ENCODE measurements around the gene WEE1.

Gene WEE1

GRCh38 chr11:9596926-9597464, 23.5 kb downstream of the WEE1 start:
- TF ChIP-seq ZFP3 (CRISPR knock-in tag; IDR thresholded peaks at IDR 0.05), result no peak
- no peak for TF ChIP-seq GLIS3 (CRISPR knock-in tag; IDR thresholded peaks at IDR 0.05)
- TF ChIP-seq POU6F1 (CRISPR knock-in tag; IDR thresholded peaks at IDR 0.05; ENCODE audit: borderline replicate concordance, low read depth), result no peak
- TF ChIP-seq ARNTL (CRISPR knock-in tag; IDR thresholded peaks at IDR 0.05; ENCODE audit: borderline replicate concordance, low read depth), result no peak
- no peak for TF ChIP-seq ZC3H10 (CRISPR knock-in tag; IDR thresholded peaks at IDR 0.05)
- TF ChIP-seq TCF4 (CRISPR knock-in tag; IDR thresholded peaks at IDR 0.05; ENCODE audit: borderline replicate concordance), result no peak
- no peak for TF ChIP-seq RARB (CRISPR knock-in tag; IDR thresholded peaks at IDR 0.05)
- TF ChIP-seq ZFP30 (CRISPR knock-in tag; IDR thresholded peaks at IDR 0.05), result no peak
- TF ChIP-seq PPARA (CRISPR knock-in tag; IDR thresholded peaks at IDR 0.05; ENCODE audit: borderline replicate concordance), result no peak
- TF ChIP-seq OSR1 (CRISPR knock-in tag; IDR thresholded peaks at IDR 0.05), result no peak
- TF ChIP-seq CSDC2 (CRISPR knock-in tag; IDR thresholded peaks at IDR 0.05), result no peak
- no peak for TF ChIP-seq PATZ1 (CRISPR knock-in tag; IDR thresholded peaks at IDR 0.05; ENCODE audit: borderline replicate concordance)

GRCh38 chr11:9600166-9600565, 26.7 kb downstream of the WEE1 start:
- ATAC-seq, result no peak
- no peak for TF ChIP-seq ISL1 (CRISPR knock-in tag; IDR thresholded peaks at IDR 0.05)
- no peak for TF ChIP-seq TOX (CRISPR knock-in tag; IDR thresholded peaks at IDR 0.05; ENCODE audit: borderline replicate concordance)
- TF ChIP-seq POU6F1 (CRISPR knock-in tag; IDR thresholded peaks at IDR 0.05; ENCODE audit: borderline replicate concordance, low read depth), result no peak
- no peak for TF ChIP-seq CREB5 (CRISPR knock-in tag; IDR thresholded peaks at IDR 0.05; ENCODE audit: low read depth)
- TF ChIP-seq PPARA (CRISPR knock-in tag; IDR thresholded peaks at IDR 0.05; ENCODE audit: borderline replicate concordance), result no peak
- TF ChIP-seq SNAI2 (CRISPR knock-in tag; IDR thresholded peaks at IDR 0.05), result no peak
- TF ChIP-seq TSHZ2 (CRISPR knock-in tag; IDR thresholded peaks at IDR 0.05), result no peak
- no peak for TF ChIP-seq GLIS3 (CRISPR knock-in tag; IDR thresholded peaks at IDR 0.05)
- no peak for TF ChIP-seq RARB (CRISPR knock-in tag; IDR thresholded peaks at IDR 0.05)
- no peak for TF ChIP-seq CSRNP3 (CRISPR knock-in tag; IDR thresholded peaks at IDR 0.05)
- no peak for TF ChIP-seq BACH2 (CRISPR knock-in tag; IDR thresholded peaks at IDR 0.05; ENCODE audit: borderline replicate concordance)
- no peak for TF ChIP-seq ARNTL (CRISPR knock-in tag; IDR thresholded peaks at IDR 0.05; ENCODE audit: borderline replicate concordance, low read depth)
- TF ChIP-seq ZNF565 (CRISPR knock-in tag; conservative IDR thresholded peaks at IDR 0.05; ENCODE audit: low read depth), result no peak
- no peak for TF ChIP-seq TCF4 (CRISPR knock-in tag; IDR thresholded peaks at IDR 0.05; ENCODE audit: borderline replicate concordance)
- TF ChIP-seq ZNF8 (CRISPR knock-in tag; IDR thresholded peaks at IDR 0.05), result no peak

More at GRCh38 chr11:9596926-9597464, 23.5 kb downstream of the WEE1 start:
- ATAC-seq, result no peak
